ENCODE results near the gene GALR2. TPM values are rescaled to one million over a fixed set of nuclear protein-coding genes. Genes with fewer than 3 reads are reported as not detected.

The GALR2 gene
- total RNA-seq (2014; rRNA removed; shearing (Covaris generic); ENCODE audit: low replicate concordance) = not detected in 2 replicates

- H3K4me1 ChIP-seq (ENCODE audit: low read length) = peaks cover 28% of the 10 kb centered on the region
- H3K36me3 ChIP-seq (ENCODE audit: insufficient read depth, low read length) = no peaks in the 10 kb centered on the region
- no peak for DNase-seq
- peaks cover 16% of the 10 kb centered on the region for H4K20me1 ChIP-seq (ENCODE audit: insufficient read depth, low read depth, low read length)
- no peak within 1 kb of the TSS for H3K9ac ChIP-seq (ENCODE audit: low read length)
- H3K9me2 ChIP-seq (replicated peaks; ENCODE audit: insufficient read depth, low read length) = no peaks in the 10 kb centered on the region
- no peaks in the 10 kb centered on the region for H3K9me3 ChIP-seq (ENCODE audit: low read length)
- no peak within 1 kb of the TSS for H2AFZ ChIP-seq (ENCODE audit: low read length)
- no peak within 1 kb of the TSS for H3K27ac ChIP-seq (ENCODE audit: low read length)
- peaks cover 10% of the 10 kb centered on the region for H3K79me2 ChIP-seq (ENCODE audit: low read length)
- H3K4me3 ChIP-seq (ENCODE audit: low read length) = no peak within 1 kb of the TSS
- H3K27me3 ChIP-seq (ENCODE audit: low read length) = no peaks in the 10 kb centered on the region
- H3K4me2 ChIP-seq (ENCODE audit: low read depth, low read length, poor library complexity, severe bottlenecking) = no peak within 1 kb of the TSS
Measured at GRCh38 chr17:76074390-76075363, at the start of gene GALR2. TSS of gene GALR2 (plus strand) at chr17:76074781. CDS start at chr17:76074884, 103 bp downstream.

DNA sequence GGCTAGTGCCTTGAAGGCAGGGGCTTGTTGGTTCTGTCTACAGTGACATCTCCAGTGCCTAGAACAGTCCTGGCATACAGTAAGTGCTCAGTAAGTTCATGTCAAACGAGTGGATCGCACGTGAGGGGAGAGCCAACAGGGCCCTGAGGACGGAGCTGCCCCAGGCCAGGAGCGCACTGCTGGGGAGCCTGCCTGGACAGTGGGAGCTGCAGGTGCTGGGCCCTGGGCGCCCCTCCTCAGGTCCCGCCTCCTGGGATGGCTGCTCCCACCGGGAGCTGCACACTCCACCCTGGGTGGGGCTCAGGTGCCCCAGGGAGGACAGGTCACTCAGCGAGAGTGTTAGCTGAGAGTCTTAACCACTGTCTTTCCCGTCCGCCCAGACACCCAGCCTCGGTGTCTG lies 49.3 kb upstream of the GALR2 start:
- Histone ChIP-seq H3K9me3 (ENCODE audit: low read length) (no peaks in the 10 kb centered on the region), H3K9me2 (replicated peaks; ENCODE audit: insufficient read depth, low read length) (no peaks in the 10 kb centered on the region), H3K27me3 (ENCODE audit: low read length) (no peaks in the 10 kb centered on the region), H3K4me2 (ENCODE audit: low read depth, low read length, poor library complexity, severe bottlenecking) (no peak overlapping the region), H3K4me1 (ENCODE audit: low read length) (peaks cover 6% of the 10 kb centered on the region), H3K79me2 (ENCODE audit: low read length) (no peaks in the 10 kb centered on the region), H3K27ac (ENCODE audit: low read length) (no peak overlapping the region), H3K36me3 (ENCODE audit: insufficient read depth, low read length) (no peaks in the 10 kb centered on the region), H3K4me3 (ENCODE audit: low read length) (no peak overlapping the region), H4K20me1 (ENCODE audit: insufficient read depth, low read depth, low read length) (no peaks in the 10 kb centered on the region), H2AFZ (ENCODE audit: low read length) (no peak overlapping the region), H3K9ac (ENCODE audit: low read length) (no peak overlapping the region)
- DNase-seq = no peak

DNA sequence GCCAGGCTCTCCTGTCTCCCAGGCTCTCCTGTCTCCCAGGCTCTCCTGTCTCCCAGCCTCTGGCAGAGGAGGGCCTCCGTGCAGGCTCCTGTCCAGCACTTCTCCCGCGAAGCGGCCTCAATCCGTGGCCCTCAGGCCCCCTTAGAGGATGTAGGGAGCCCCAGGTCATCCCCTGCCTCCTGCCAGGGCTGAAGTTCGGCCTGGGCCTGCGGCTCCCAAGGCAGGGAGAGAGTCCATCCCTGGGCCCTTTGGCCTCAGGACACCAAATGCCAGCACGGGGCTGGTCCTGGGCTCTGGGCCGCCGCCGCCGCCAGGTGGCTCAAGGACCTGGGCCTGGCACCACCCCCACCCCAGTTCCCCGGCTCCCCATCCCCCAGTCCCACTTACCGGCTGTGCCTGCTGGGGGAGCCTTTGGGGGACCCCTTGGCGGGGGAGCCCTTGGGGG lies 47.8 kb upstream of the GALR2 start:
- H3K4me2 ChIP-seq (ENCODE audit: low read depth, low read length, poor library complexity, severe bottlenecking) = no peak overlapping the region
- DNase-seq = no peak
- no peak overlapping the region for H2AFZ ChIP-seq (ENCODE audit: low read length)
- H3K4me1 ChIP-seq (ENCODE audit: low read length) = no peaks in the 10 kb centered on the region
- H3K27me3 ChIP-seq (ENCODE audit: low read length) = no peaks in the 10 kb centered on the region
- H3K27ac ChIP-seq (ENCODE audit: low read length) = no peak overlapping the region
- H3K79me2 ChIP-seq (ENCODE audit: low read length) = no peaks in the 10 kb centered on the region
- no peaks in the 10 kb centered on the region for H3K36me3 ChIP-seq (ENCODE audit: insufficient read depth, low read length)
- no peak overlapping the region for H3K9ac ChIP-seq (ENCODE audit: low read length)
- H4K20me1 ChIP-seq (ENCODE audit: insufficient read depth, low read depth, low read length) = no peaks in the 10 kb centered on the region
- no peaks in the 10 kb centered on the region for H3K9me2 ChIP-seq (replicated peaks; ENCODE audit: insufficient read depth, low read length)
- H3K4me3 ChIP-seq (ENCODE audit: low read length) = no peak overlapping the region
- H3K9me3 ChIP-seq (ENCODE audit: low read length) = no peaks in the 10 kb centered on the region

DNA sequence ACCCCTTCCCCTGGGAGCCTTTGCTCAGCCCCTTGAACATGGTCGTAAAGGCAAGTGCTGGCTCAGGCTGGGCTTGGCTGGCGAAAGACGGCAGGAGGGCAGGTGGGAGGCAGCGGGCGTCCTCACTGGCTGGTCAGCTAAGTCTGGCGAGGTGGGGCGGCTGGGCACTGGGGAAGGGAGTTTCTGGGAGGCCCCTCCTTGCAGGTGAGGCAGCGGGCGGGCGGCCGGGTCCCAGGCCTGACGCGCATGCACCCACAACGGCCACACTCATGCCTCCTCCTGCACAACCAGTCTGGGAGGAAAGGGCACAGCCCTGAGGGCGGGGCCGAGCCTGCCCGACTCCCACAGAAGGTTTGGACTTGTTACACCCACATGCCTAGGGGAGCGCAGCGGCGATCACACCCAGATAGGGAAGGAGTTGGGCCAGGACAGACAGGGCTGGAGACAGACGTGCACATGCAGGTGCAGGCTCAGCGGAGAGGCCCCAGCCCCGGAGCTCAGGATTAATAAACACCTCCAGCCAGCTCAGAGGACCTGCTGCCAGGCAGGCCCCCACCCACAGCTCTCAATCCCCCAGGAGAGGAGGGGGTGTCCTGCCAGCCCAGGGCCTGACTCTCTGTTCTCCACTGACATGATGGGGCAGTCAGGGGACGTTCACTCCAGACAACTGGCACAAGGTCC lies 47.3 kb upstream of the GALR2 start, which contains the start of gene EVPL:
EVPL (minus strand) TSS at position 148 of the 681 bp plus-strand sequence; CDS start at position 40, 108 bp downstream.
- no peaks in the 10 kb centered on the region for H3K36me3 ChIP-seq (ENCODE audit: insufficient read depth, low read length)
- no peak within 1 kb of the TSS for H2AFZ ChIP-seq (ENCODE audit: low read length)
- H3K9me3 ChIP-seq (ENCODE audit: low read length) = no peaks in the 10 kb centered on the region
- no peak within 1 kb of the TSS for H3K9ac ChIP-seq (ENCODE audit: low read length)
- no peak within 1 kb of the TSS for H3K27ac ChIP-seq (ENCODE audit: low read length)
- no peak within 1 kb of the TSS for H3K4me3 ChIP-seq (ENCODE audit: low read length)
- H3K79me2 ChIP-seq (ENCODE audit: low read length) = no peaks in the 10 kb centered on the region
- no peak for DNase-seq
- H3K4me1 ChIP-seq (ENCODE audit: low read length) = no peaks in the 10 kb centered on the region
- H4K20me1 ChIP-seq (ENCODE audit: insufficient read depth, low read depth, low read length) = no peaks in the 10 kb centered on the region
- H3K9me2 ChIP-seq (replicated peaks; ENCODE audit: insufficient read depth, low read length) = no peaks in the 10 kb centered on the region
- no peaks in the 10 kb centered on the region for H3K27me3 ChIP-seq (ENCODE audit: low read length)
- H3K4me2 ChIP-seq (ENCODE audit: low read depth, low read length, poor library complexity, severe bottlenecking) = no peak within 1 kb of the TSS

DNA sequence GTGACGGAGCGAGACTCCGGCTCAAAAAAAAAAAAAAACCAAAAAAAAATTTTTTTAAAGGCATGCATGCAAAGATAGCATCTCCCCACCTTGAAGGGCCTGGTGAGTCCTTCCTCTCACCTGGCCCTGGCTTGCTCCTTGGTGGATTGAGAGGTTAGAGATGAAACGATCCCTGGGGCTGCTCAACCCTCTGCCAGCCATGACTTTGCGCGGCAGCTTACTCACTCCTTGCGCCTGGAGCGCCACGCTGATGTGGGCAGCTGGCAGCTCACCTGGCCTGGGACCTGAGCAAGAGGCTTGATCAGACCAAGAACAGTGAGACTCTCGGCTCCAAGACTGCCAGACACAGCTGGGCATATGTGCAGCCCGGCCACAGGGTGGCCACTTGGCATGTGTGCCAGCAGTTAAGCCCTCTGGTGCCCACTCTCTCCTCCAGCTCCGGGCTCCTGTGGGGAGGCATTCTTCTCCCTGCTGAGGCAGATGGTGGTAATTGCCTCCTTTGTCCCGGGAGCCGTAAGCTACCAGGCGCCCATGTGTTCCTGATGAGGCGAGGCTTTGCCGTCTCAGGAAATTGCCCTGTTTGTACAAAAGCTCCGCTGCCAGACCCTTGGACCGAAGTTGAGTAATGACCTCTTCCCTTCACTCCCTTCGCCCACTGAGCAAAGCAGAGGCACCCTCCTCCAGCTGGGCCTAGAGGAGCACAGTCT lies 42.4 kb upstream of the GALR2 start:
- Histone ChIP-seq H3K9me3 (ENCODE audit: low read length) (no peaks in the 10 kb centered on the region), H3K27ac (ENCODE audit: low read length) (no peak overlapping the region), H3K4me2 (ENCODE audit: low read depth, low read length, poor library complexity, severe bottlenecking) (no peak overlapping the region), H3K9me2 (replicated peaks; ENCODE audit: insufficient read depth, low read length) (no peaks in the 10 kb centered on the region), H3K79me2 (ENCODE audit: low read length) (no peaks in the 10 kb centered on the region), H3K9ac (ENCODE audit: low read length) (no peak overlapping the region), H3K4me1 (ENCODE audit: low read length) (no peaks in the 10 kb centered on the region), H3K36me3 (ENCODE audit: insufficient read depth, low read length) (no peaks in the 10 kb centered on the region), H3K27me3 (ENCODE audit: low read length) (no peaks in the 10 kb centered on the region), H4K20me1 (ENCODE audit: insufficient read depth, low read depth, low read length) (no peaks in the 10 kb centered on the region), H2AFZ (ENCODE audit: low read length) (no peak overlapping the region), H3K4me3 (ENCODE audit: low read length) (no peak overlapping the region)
- DNase-seq = no peak

DNA sequence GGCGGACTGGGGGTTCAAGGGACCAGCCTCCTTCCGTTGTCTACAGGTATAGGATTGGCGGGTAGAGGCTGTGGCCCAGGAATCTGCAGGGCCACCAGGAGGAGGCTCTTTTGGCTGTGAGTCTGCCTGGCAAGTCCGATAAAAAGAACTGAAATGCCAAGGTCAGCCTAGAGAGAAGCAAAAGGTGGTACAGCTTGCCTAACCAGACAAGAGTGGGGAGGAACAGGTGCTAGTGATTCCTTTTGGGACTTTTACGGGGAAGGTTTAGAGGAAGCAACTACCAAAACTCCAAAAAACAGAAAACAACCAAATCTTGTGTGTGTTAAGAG lies 41.8 kb upstream of the GALR2 start:
- Histone ChIP-seq H4K20me1 (ENCODE audit: insufficient read depth, low read depth, low read length) (no peaks in the 10 kb centered on the region), H3K79me2 (ENCODE audit: low read length) (no peaks in the 10 kb centered on the region), H3K27ac (ENCODE audit: low read length) (no peak overlapping the region), H2AFZ (ENCODE audit: low read length) (no peak overlapping the region), H3K4me1 (ENCODE audit: low read length) (no peaks in the 10 kb centered on the region), H3K36me3 (ENCODE audit: insufficient read depth, low read length) (no peaks in the 10 kb centered on the region), H3K9ac (ENCODE audit: low read length) (no peak overlapping the region), H3K9me3 (ENCODE audit: low read length) (no peaks in the 10 kb centered on the region), H3K9me2 (replicated peaks; ENCODE audit: insufficient read depth, low read length) (no peaks in the 10 kb centered on the region), H3K4me3 (ENCODE audit: low read length) (no peak overlapping the region), H3K27me3 (ENCODE audit: low read length) (no peaks in the 10 kb centered on the region), H3K4me2 (ENCODE audit: low read depth, low read length, poor library complexity, severe bottlenecking) (no peak overlapping the region)
- DNase-seq = no peak

- H2AFZ ChIP-seq (ENCODE audit: low read length) = no peak overlapping the region
- DNase-seq = no peak
- H3K4me1 ChIP-seq (ENCODE audit: low read length) = no peaks in the 10 kb centered on the region
- no peaks in the 10 kb centered on the region for H3K79me2 ChIP-seq (ENCODE audit: low read length)
- no peaks in the 10 kb centered on the region for H4K20me1 ChIP-seq (ENCODE audit: insufficient read depth, low read depth, low read length)
- no peak overlapping the region for H3K27ac ChIP-seq (ENCODE audit: low read length)
- no peaks in the 10 kb centered on the region for H3K9me2 ChIP-seq (replicated peaks; ENCODE audit: insufficient read depth, low read length)
- H3K4me3 ChIP-seq (ENCODE audit: low read length) = no peak overlapping the region
- no peaks in the 10 kb centered on the region for H3K36me3 ChIP-seq (ENCODE audit: insufficient read depth, low read length)
- H3K9me3 ChIP-seq (ENCODE audit: low read length) = no peaks in the 10 kb centered on the region
- no peak overlapping the region for H3K4me2 ChIP-seq (ENCODE audit: low read depth, low read length, poor library complexity, severe bottlenecking)
- H3K27me3 ChIP-seq (ENCODE audit: low read length) = no peaks in the 10 kb centered on the region
- no peak overlapping the region for H3K9ac ChIP-seq (ENCODE audit: low read length)
Measured at GRCh38 chr17:76033139-76033538, 41.4 kb upstream of the GALR2 start.

All from Karpas-422 (cell line).